ENCODE results near the gene SUMO2. TPM values are rescaled to one million over a fixed set of nuclear protein-coding genes. Genes with fewer than 3 reads are reported as not detected.

Gene SUMO2
- polyA plus RNA-seq, 1 donor (not counting 4 experiments of a cell fraction or from before 2014, with no cell fraction given), result 393 TPM

GRCh38 chr17:75178453-75178852, 4.3 kb downstream of the SUMO2 start:
- H3K4me1 ChIP-seq (ENCODE audit: control insufficient read depth, extremely low read depth, insufficient read depth, low read length), result peaks cover 2% of the 10 kb centered on the region
- H4K20me1 ChIP-seq (ENCODE audit: control insufficient read depth, extremely low read depth, insufficient read depth, low read length), result peaks cover 12% of the 10 kb centered on the region
- no peak overlapping the region for H3K4me3 ChIP-seq (ENCODE audit: control insufficient read depth in 2 of 3, extremely low read depth in 1 of 3, insufficient read depth in 2 of 3, low read depth in 1 of 3, low read length in 3 of 3)
- no peak overlapping the region for H3K9ac ChIP-seq (ENCODE audit: control insufficient read depth, extremely low read depth, insufficient read depth, low read length)
- DNase-seq (ENCODE audit: low read depth, low spot score), result no peak
- dilution Hi-C loops (cut with MboI; ENCODE audit: extremely low pct_ligation_motif_present, low sequenced_read_pairs), result no loop called here
- H2AFZ ChIP-seq (ENCODE audit: control insufficient read depth, low read length), result no peak overlapping the region
- TF ChIP-seq CTCF (optimal IDR thresholded peaks at IDR 0.05 in 1 of 3, IDR thresholded peaks at IDR 0.05 in 1 of 3, conservative IDR thresholded peaks at IDR 0.05 in 1 of 3; ENCODE audit: extremely low read depth in 1 of 3, insufficient read depth in 2 of 3, low read length in 3 of 3) (no peak), EZH2 (IDR thresholded peaks at IDR 0.05; ENCODE audit: low read length) (no peak)
- no peaks in the 10 kb centered on the region for H3K9me1 ChIP-seq (ENCODE audit: control insufficient read depth, extremely low read depth, insufficient read depth, low read length)
- no peak overlapping the region for H3K27ac ChIP-seq (ENCODE audit: control insufficient read depth, insufficient read depth, low read length)
- peaks cover 85% of the 10 kb centered on the region for H3K79me2 ChIP-seq (ENCODE audit: control insufficient read depth, insufficient read depth, low read length)
- no peaks in the 10 kb centered on the region for H3K9me3 ChIP-seq (ENCODE audit: control insufficient read depth, low read depth, low read length)
- peaks cover 13 to 35% of the 10 kb centered on the region in 2 experiments for H3K36me3 ChIP-seq (ENCODE audit: control insufficient read depth in 2 of 2, extremely low read depth in 1 of 2, insufficient read depth in 2 of 2, low read length in 2 of 2)
- H3K27me3 ChIP-seq (ENCODE audit: control insufficient read depth, extremely low read depth, insufficient read depth, low read length), result no peaks in the 10 kb centered on the region
- FAIRE-seq, result no peak
- H3K4me2 ChIP-seq (ENCODE audit: control insufficient read depth, extremely low read depth, insufficient read depth, low read depth, low read length), result no peak overlapping the region

GRCh38 chr17:75176625-75177024, 6.1 kb downstream of the SUMO2 start:
- Histone ChIP-seq H3K4me1 (ENCODE audit: control insufficient read depth, extremely low read depth, insufficient read depth, low read length) (no peaks in the 10 kb centered on the region), H3K36me3 (ENCODE audit: control insufficient read depth in 2 of 2, extremely low read depth in 1 of 2, insufficient read depth in 2 of 2, low read length in 2 of 2) (peaks cover 17 to 39% of the 10 kb centered on the region in 2 experiments), H4K20me1 (ENCODE audit: control insufficient read depth, extremely low read depth, insufficient read depth, low read length) (peaks cover 12% of the 10 kb centered on the region), H3K4me2 (ENCODE audit: control insufficient read depth, extremely low read depth, insufficient read depth, low read depth, low read length) (no peak overlapping the region), H3K27me3 (ENCODE audit: control insufficient read depth, extremely low read depth, insufficient read depth, low read length) (no peaks in the 10 kb centered on the region), H3K79me2 (ENCODE audit: control insufficient read depth, insufficient read depth, low read length) (peaks cover 89% of the 10 kb centered on the region), H3K9me3 (ENCODE audit: control insufficient read depth, low read depth, low read length) (no peaks in the 10 kb centered on the region), H3K27ac (ENCODE audit: control insufficient read depth, insufficient read depth, low read length) (no peak overlapping the region), H3K4me3 (ENCODE audit: control insufficient read depth in 2 of 3, extremely low read depth in 1 of 3, insufficient read depth in 2 of 3, low read depth in 1 of 3, low read length in 3 of 3) (no peak overlapping the region), H2AFZ (ENCODE audit: control insufficient read depth, low read length) (no peak overlapping the region), H3K9ac (ENCODE audit: control insufficient read depth, extremely low read depth, insufficient read depth, low read length) (no peak overlapping the region), H3K9me1 (ENCODE audit: control insufficient read depth, extremely low read depth, insufficient read depth, low read length) (no peaks in the 10 kb centered on the region)
- TF ChIP-seq CTCF (optimal IDR thresholded peaks at IDR 0.05 in 1 of 3, IDR thresholded peaks at IDR 0.05 in 1 of 3, conservative IDR thresholded peaks at IDR 0.05 in 1 of 3; ENCODE audit: extremely low read depth in 1 of 3, insufficient read depth in 2 of 3, low read length in 3 of 3) (no peak), EZH2 (IDR thresholded peaks at IDR 0.05; ENCODE audit: low read length) (no peak)
- dilution Hi-C loops (cut with MboI; ENCODE audit: extremely low pct_ligation_motif_present, low sequenced_read_pairs), result no loop called here
- FAIRE-seq (no peak), DNase-seq (ENCODE audit: low read depth, low spot score) (no peak)
